ENCODE data around the gene PAX9.

DNA sequence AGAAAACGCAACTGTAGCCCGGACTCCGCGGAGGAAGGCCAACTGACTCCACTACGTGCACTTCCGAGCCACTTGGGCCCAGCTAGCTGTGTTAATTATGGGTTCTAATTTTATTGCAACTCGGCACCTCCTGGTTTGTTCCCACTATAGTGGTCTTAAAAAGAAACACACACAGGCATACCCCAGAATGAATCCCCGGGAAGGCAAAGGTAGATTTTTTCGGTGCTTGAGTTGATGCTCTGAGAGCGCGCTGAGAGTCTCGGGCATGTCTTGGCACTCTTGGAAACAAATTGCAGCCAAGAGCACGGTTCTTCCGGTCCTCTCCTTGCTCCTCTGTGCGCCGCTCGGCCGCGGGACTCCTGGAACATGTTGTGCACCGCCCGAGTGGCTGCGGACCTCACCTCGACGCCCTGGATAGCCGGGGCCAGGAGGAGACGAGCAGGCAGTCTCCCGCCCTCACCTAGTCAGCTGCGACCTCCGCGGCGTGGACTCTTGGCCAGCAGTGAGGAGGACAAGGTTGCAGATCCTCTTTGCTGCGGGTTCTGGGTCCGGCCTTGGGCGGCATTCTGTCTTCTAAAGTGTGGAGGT is 6.8 kb upstream of the PAX9 start:
- TF ChIP-seq, protein P1, sequence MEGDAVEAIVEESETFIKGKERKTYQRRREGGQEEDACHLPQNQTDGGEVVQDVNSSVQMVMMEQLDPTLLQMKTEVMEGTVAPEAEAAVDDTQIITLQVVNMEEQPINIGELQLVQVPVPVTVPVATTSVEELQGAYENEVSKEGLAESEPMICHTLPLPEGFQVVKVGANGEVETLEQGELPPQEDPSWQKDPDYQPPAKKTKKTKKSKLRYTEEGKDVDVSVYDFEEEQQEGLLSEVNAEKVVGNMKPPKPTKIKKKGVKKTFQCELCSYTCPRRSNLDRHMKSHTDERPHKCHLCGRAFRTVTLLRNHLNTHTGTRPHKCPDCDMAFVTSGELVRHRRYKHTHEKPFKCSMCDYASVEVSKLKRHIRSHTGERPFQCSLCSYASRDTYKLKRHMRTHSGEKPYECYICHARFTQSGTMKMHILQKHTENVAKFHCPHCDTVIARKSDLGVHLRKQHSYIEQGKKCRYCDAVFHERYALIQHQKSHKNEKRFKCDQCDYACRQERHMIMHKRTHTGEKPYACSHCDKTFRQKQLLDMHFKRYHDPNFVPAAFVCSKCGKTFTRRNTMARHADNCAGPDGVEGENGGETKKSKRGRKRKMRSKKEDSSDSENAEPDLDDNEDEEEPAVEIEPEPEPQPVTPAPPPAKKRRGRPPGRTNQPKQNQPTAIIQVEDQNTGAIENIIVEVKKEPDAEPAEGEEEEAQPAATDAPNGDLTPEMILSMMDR (IDR thresholded peaks at IDR 0.05 in 4 of 5, conservative IDR thresholded peaks at IDR 0.05 in 1 of 5), result no peak
- no peak for TF ChIP-seq POLR2A (IDR thresholded peaks at IDR 0.05)

All from gastrocnemius medialis (tissue), 4 donors.